HG03196 (cell line): ENCODE data around the gene P2RX1.

Source experiments
- ATAC-seq: cut with Tn5 transposase; IDR thresholded peaks from one replicate; pipeline ENCODE4 v1.9.1; 2021; ENCODE audit not compliant: unreplicated experiment

P2RX1 gene

GRCh38 chr17:3915995-3916696 lies at the start of gene P2RX1:
Gene P2RX1, minus strand, starts transcription at chr17:3916465. Its CDS starts 240 bp downstream, at chr17:3916225.
- ATAC-seq = no peak

GRCh38 chr17:3965118-3965800 lies 49.0 kb upstream of the P2RX1 start:
- no peak for ATAC-seq

- peak; percentile 36 for ATAC-seq
Observed at GRCh38 chr17:3964203-3965117, 48.2 kb upstream of the P2RX1 start, which contains the start of gene ATP2A3. Gene ATP2A3, minus strand, starts transcription at chr17:3964437. Its CDS starts 146 bp downstream, at chr17:3964291.

GRCh38 chr17:3963237-3964201 lies 47.3 kb upstream of the P2RX1 start:
- peak; percentile 8 for ATAC-seq

GRCh38 chr17:3962965-3963236 lies 46.6 kb upstream of the P2RX1 start:
- ATAC-seq = no peak

GRCh38 chr17:3962217-3962964 lies 46.1 kb upstream of the P2RX1 start:
- ATAC-seq = no peak

GRCh38 chr17:3961564-3962047 lies 45.3 kb upstream of the P2RX1 start:
- ATAC-seq = no peak

- no peak for ATAC-seq
Observed at GRCh38 chr17:3960764-3961163, 44.5 kb upstream of the P2RX1 start.

- ATAC-seq = no peak
Observed at GRCh38 chr17:3959921-3960601, 43.8 kb upstream of the P2RX1 start.

GRCh38 chr17:3959295-3959899 lies 43.1 kb upstream of the P2RX1 start:
- no peak for ATAC-seq

GRCh38 chr17:3957735-3958599 lies 41.7 kb upstream of the P2RX1 start:
- ATAC-seq = no peak

- no peak for ATAC-seq
Observed at GRCh38 chr17:3956983-3957382, 40.7 kb upstream of the P2RX1 start.

GRCh38 chr17:3956327-3956957 lies 40.2 kb upstream of the P2RX1 start:
- no peak for ATAC-seq

GRCh38 chr17:3955673-3955988 lies 39.4 kb upstream of the P2RX1 start:
- no peak for ATAC-seq

- ATAC-seq = no peak
Observed at GRCh38 chr17:3954976-3955672, 38.9 kb upstream of the P2RX1 start.

GRCh38 chr17:3954086-3954485 lies 37.8 kb upstream of the P2RX1 start:
- no peak for ATAC-seq

GRCh38 chr17:3953542-3953941 lies 37.3 kb upstream of the P2RX1 start:
- no peak for ATAC-seq
